ENCODE data around the gene HTR2A.

DNA sequence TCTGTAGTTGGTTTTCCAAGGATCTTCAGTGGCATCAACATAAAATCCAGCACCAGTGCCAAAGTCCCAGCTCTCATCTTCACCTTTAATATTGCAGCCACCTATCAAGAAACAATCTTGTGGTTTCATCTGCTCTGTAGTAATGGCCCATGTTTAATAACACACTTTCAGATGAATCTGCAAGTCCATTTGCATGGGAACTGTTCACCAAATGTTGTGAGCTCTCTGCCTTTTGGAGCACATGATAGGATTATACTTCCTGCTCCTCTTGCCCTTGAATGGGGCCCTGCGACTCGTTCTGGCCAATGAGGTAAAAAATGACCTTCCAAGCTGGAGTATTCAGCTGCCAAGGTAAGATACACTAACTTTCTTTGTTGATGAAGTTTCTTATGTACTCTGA lies 114.2 kb downstream of the HTR2A start:
- TF ChIP-seq SP1 (IDR thresholded peaks at IDR 0.05; ENCODE audit: low read depth) (no peak), POLR2A (IDR thresholded peaks at IDR 0.05; ENCODE audit: borderline replicate concordance, extremely low read depth, insufficient read depth, insufficient read length) (no peak), CEBPB (IDR thresholded peaks at IDR 0.05; ENCODE audit: low read depth) (no peak), RAD21 (IDR thresholded peaks at IDR 0.05; ENCODE audit: low read depth) (no peak), EZH2 (IDR thresholded peaks at IDR 0.05) (no peak), CBX3 (IDR thresholded peaks at IDR 0.05; ENCODE audit: low read depth) (no peak), EZH2phosphoT487 (IDR thresholded peaks at IDR 0.05; ENCODE audit: borderline replicate concordance) (no peak), ZFX (IDR thresholded peaks at IDR 0.05) (no peak)
- TF ChIP-seq, protein P1, sequence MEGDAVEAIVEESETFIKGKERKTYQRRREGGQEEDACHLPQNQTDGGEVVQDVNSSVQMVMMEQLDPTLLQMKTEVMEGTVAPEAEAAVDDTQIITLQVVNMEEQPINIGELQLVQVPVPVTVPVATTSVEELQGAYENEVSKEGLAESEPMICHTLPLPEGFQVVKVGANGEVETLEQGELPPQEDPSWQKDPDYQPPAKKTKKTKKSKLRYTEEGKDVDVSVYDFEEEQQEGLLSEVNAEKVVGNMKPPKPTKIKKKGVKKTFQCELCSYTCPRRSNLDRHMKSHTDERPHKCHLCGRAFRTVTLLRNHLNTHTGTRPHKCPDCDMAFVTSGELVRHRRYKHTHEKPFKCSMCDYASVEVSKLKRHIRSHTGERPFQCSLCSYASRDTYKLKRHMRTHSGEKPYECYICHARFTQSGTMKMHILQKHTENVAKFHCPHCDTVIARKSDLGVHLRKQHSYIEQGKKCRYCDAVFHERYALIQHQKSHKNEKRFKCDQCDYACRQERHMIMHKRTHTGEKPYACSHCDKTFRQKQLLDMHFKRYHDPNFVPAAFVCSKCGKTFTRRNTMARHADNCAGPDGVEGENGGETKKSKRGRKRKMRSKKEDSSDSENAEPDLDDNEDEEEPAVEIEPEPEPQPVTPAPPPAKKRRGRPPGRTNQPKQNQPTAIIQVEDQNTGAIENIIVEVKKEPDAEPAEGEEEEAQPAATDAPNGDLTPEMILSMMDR (IDR thresholded peaks at IDR 0.05 in 2 of 3, conservative IDR thresholded peaks at IDR 0.05 in 1 of 3; ENCODE audit: borderline replicate concordance in 1 of 3, insufficient read depth in 1 of 3, low read depth in 2 of 3, low read length in 2 of 3), result no peak
